ENCODE data around the gene PSTPIP1.

- TF ChIP-seq CTCF (IDR thresholded peaks at IDR 0.05) (no peak), POLR2A (IDR thresholded peaks at IDR 0.05) (no peak)
Measured at GRCh38 chr15:77032052-77032646, 37.2 kb downstream of the PSTPIP1 start.

Data from esophagus squamous epithelium (tissue), 4 donors.